Measurements from ENCODE around the gene PTPRS. TPM values are rescaled to one million over a fixed set of nuclear protein-coding genes. Genes with fewer than 3 reads are reported as not detected.

Gene PTPRS
- total and polyA plus RNA-seq, 9 of the 15 experiments (the other 6 are each of a cell fraction or from before 2014, with no cell fraction given) = 1.1 to 49.4 (median 14.1) TPM

DNA sequence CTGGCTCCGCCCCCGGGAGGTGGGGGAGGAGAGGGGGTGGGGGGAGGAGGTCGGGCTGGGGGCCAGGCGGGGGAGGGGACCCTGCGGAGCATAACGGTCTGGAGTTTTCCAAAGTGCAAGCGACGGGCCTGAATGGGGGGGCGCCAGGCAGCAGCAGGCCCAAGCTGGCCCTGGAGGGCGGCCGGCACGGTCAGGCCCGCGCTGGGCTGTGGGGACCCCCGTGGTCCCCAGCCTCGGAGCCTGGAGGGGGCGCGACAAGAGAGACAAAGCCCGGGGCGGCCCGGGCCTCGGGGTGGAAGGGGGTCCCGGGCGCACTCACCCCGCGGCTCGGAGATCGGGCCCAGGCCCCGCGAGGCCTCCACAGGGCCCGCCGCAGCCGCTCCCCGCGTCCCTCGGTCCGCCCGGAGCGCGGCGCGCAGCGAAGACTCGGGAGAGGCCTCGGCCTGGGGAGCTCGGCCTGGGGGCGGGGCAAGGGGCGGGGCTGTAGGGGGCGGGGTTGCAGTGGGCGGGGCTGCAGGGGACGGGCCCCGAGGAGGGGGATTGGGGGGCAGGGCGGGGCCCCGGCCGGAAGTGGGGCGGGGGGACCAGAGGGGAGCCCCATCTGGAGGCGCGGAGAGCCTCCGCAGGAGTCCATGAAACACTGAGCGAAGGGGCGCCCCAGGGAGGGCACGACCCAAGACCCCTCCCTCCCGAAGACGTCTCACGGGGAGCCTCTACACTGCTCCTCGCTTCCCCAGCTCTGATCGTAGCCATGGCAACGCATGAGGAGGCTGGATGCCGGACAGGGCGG, 47.6 kb downstream of the PTPRS start (continued):
- TF ChIP-seq NCOA2 (IDR thresholded peaks at IDR 0.05; ENCODE audit: partially characterized antibody in 2 of 2) (no peak), POLR2G (IDR thresholded peaks at IDR 0.05; ENCODE audit: low read depth, low read length) (peak; percentile 91), PHB (CRISPR knock-in tag; IDR thresholded peaks at IDR 0.05) (no peak), BRF1 (IDR thresholded peaks at IDR 0.05; ENCODE audit: borderline replicate concordance, extremely low read depth, insufficient read length) (no peak), GTF2F1 (IDR thresholded peaks at IDR 0.05; ENCODE audit: low read depth, low read length) (no peak), POLR2AphosphoS5 (IDR thresholded peaks at IDR 0.05; ENCODE audit: control insufficient read depth, insufficient read depth, low read depth, low read length) (peak; percentile 71), RAD21 (CRISPR knock-in tag; conservative IDR thresholded peaks at IDR 0.05 in 1 of 2, IDR thresholded peaks at IDR 0.05 in 1 of 2) (no peak; a peak in 1 of 4 replicates), ATF1 (CRISPR knock-in tag; IDR thresholded peaks at IDR 0.05) (no peak), ATF1 (tag; IDR thresholded peaks at IDR 0.05) (no peak), RFX1 (IDR thresholded peaks at IDR 0.05) (peak; percentile 93), RFX7 (CRISPR knock-in tag; IDR thresholded peaks at IDR 0.05) (no peak), ZNF408 (CRISPR knock-in tag; IDR thresholded peaks at IDR 0.05; ENCODE audit: low read depth) (no peak), BCOR (IDR thresholded peaks at IDR 0.05) (no peak), HSF4 (CRISPR knock-in tag; IDR thresholded peaks at IDR 0.05; ENCODE audit: borderline replicate concordance) (no peak), ZNF274 (IDR thresholded peaks at IDR 0.05; ENCODE audit: borderline replicate concordance, low read depth, low read length) (no peak), CREM (IDR thresholded peaks at IDR 0.05; ENCODE audit: low read depth) (no peak)
- TF ChIP-seq, protein P1, sequence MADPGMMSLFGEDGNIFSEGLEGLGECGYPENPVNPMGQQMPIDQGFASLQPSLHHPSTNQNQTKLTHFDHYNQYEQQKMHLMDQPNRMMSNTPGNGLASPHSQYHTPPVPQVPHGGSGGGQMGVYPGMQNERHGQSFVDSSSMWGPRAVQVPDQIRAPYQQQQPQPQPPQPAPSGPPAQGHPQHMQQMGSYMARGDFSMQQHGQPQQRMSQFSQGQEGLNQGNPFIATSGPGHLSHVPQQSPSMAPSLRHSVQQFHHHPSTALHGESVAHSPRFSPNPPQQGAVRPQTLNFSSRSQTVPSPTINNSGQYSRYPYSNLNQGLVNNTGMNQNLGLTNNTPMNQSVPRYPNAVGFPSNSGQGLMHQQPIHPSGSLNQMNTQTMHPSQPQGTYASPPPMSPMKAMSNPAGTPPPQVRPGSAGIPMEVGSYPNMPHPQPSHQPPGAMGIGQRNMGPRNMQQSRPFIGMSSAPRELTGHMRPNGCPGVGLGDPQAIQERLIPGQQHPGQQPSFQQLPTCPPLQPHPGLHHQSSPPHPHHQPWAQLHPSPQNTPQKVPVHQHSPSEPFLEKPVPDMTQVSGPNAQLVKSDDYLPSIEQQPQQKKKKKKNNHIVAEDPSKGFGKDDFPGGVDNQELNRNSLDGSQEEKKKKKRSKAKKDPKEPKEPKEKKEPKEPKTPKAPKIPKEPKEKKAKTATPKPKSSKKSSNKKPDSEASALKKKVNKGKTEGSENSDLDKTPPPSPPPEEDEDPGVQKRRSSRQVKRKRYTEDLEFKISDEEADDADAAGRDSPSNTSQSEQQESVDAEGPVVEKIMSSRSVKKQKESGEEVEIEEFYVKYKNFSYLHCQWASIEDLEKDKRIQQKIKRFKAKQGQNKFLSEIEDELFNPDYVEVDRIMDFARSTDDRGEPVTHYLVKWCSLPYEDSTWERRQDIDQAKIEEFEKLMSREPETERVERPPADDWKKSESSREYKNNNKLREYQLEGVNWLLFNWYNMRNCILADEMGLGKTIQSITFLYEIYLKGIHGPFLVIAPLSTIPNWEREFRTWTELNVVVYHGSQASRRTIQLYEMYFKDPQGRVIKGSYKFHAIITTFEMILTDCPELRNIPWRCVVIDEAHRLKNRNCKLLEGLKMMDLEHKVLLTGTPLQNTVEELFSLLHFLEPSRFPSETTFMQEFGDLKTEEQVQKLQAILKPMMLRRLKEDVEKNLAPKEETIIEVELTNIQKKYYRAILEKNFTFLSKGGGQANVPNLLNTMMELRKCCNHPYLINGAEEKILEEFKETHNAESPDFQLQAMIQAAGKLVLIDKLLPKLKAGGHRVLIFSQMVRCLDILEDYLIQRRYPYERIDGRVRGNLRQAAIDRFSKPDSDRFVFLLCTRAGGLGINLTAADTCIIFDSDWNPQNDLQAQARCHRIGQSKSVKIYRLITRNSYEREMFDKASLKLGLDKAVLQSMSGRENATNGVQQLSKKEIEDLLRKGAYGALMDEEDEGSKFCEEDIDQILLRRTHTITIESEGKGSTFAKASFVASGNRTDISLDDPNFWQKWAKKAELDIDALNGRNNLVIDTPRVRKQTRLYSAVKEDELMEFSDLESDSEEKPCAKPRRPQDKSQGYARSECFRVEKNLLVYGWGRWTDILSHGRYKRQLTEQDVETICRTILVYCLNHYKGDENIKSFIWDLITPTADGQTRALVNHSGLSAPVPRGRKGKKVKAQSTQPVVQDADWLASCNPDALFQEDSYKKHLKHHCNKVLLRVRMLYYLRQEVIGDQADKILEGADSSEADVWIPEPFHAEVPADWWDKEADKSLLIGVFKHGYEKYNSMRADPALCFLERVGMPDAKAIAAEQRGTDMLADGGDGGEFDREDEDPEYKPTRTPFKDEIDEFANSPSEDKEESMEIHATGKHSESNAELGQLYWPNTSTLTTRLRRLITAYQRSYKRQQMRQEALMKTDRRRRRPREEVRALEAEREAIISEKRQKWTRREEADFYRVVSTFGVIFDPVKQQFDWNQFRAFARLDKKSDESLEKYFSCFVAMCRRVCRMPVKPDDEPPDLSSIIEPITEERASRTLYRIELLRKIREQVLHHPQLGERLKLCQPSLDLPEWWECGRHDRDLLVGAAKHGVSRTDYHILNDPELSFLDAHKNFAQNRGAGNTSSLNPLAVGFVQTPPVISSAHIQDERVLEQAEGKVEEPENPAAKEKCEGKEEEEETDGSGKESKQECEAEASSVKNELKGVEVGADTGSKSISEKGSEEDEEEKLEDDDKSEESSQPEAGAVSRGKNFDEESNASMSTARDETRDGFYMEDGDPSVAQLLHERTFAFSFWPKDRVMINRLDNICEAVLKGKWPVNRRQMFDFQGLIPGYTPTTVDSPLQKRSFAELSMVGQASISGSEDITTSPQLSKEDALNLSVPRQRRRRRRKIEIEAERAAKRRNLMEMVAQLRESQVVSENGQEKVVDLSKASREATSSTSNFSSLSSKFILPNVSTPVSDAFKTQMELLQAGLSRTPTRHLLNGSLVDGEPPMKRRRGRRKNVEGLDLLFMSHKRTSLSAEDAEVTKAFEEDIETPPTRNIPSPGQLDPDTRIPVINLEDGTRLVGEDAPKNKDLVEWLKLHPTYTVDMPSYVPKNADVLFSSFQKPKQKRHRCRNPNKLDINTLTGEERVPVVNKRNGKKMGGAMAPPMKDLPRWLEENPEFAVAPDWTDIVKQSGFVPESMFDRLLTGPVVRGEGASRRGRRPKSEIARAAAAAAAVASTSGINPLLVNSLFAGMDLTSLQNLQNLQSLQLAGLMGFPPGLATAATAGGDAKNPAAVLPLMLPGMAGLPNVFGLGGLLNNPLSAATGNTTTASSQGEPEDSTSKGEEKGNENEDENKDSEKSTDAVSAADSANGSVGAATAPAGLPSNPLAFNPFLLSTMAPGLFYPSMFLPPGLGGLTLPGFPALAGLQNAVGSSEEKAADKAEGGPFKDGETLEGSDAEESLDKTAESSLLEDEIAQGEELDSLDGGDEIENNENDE (IDR thresholded peaks at IDR 0.05; ENCODE audit: low read depth, low read length) = no peak

Measured in K562 (cell line).